ENCODE data around the gene MAF. TPM values are rescaled to one million over a fixed set of nuclear protein-coding genes. Genes with fewer than 3 reads are reported as not detected.

Gene MAF
- total RNA-seq, 2 donors from 2014 or later, result 5.4 to 16.7 TPM

DNA sequence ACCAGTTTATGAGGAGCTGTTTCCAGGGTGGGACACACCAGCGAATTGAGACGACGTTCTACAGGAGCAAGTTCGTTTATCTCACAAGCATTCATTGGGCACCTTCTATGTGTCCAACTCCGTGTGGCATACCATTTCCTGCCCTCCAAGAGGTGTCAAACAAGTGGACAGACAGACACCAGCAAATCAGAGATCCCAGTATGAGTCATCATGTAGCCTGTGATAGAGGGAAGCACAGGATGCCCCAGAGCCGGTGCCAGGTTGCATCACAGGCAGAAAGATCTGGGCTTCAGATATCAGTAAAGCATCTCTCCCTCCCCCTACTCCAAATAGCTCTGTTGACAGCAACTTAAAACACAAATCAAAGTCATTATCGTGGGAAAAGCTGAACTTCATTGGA, 31.8 kb upstream of the MAF start:
- Histone ChIP-seq H3K27ac (no peak overlapping the region), H3K4me1 (no peaks in the 10 kb centered on the region), H3K27me3 (no peaks in the 10 kb centered on the region), H3K4me3 (no peak overlapping the region), H3K9me3 (no peaks in the 10 kb centered on the region), H3K36me3 (no peaks in the 10 kb centered on the region)
- no peak for TF ChIP-seq CTCF (IDR thresholded peaks at IDR 0.05)
- no peak for DNase-seq (ENCODE audit: low spot score)

DNA sequence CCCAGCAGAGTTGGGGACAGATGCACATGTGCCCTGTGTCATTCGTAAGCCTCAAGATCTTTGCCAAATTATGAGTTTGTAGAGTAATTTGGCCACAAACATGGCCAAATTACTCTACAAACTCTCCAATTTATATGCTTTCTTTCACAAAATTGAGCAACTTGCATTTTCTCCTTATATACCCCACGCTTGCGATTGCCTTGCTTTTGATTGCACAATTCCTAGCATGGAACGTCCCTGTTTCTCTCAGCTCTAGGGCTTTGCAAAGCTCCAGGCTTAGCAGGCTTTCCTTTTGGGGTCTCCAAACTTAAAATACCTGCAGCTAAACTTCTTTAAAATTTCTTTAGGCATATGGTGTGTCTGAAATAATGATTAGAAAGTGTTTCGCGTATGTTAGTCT, 28.5 kb upstream of the MAF start:
- no peaks in the 10 kb centered on the region for H3K36me3 ChIP-seq
- H3K4me1 ChIP-seq, result no peaks in the 10 kb centered on the region
- no peak for DNase-seq (ENCODE audit: low spot score)
- no peak for TF ChIP-seq CTCF (IDR thresholded peaks at IDR 0.05)
- H3K27ac ChIP-seq, result no peak overlapping the region
- no peaks in the 10 kb centered on the region for H3K27me3 ChIP-seq
- no peak overlapping the region for H3K4me3 ChIP-seq
- no peaks in the 10 kb centered on the region for H3K9me3 ChIP-seq

DNA sequence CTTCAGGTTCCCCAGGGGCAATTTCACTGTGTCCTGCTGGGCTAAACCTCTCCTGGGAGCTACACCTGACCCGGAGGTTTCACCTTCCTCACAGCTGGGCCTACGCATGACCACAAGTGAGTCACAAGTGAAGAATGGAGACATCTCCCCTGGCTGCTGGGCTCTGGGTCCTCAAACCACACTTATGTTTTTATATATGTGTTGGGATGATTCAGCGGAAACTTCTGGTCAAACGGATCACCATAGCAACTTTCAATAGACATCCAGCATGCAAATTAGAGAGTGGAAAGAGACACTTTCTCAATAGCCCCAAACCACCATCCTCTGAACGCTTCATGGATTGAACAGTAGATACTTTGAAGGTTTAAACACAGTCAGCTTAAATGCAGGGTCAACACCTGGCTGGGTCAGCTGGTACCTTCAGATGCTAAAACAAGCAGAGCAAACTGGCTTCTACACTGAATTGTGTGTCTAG, 28.0 kb upstream of the MAF start:
- no peak for DNase-seq (ENCODE audit: low spot score)
- no peaks in the 10 kb centered on the region for H3K9me3 ChIP-seq
- TF ChIP-seq CTCF (IDR thresholded peaks at IDR 0.05), result no peak
- H3K27ac ChIP-seq, result no peak overlapping the region
- H3K27me3 ChIP-seq, result no peaks in the 10 kb centered on the region
- no peak overlapping the region for H3K4me3 ChIP-seq
- no peaks in the 10 kb centered on the region for H3K36me3 ChIP-seq
- H3K4me1 ChIP-seq, result no peaks in the 10 kb centered on the region

DNA sequence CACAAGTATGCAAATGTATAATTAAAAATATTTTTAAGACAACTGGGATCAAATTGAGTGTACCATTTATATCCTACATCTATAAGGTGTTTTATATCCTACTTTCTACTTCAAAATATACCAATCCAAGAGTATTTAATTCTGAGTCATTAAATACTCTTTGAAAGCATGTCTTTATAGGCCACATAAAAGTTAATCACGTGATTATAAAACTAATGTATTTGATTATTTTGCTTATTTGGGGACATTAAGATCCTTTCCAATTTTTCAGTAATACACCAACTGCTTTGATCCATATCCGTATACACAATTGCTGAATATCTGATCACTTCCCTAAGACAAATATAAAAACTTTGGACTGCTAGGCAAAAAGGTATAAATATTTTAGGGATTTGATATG, 26.6 kb upstream of the MAF start:
- Histone ChIP-seq H3K4me3 (no peak overlapping the region), H3K4me1 (no peaks in the 10 kb centered on the region), H3K27me3 (no peaks in the 10 kb centered on the region), H3K9me3 (no peaks in the 10 kb centered on the region), H3K36me3 (no peaks in the 10 kb centered on the region), H3K27ac (no peak overlapping the region)
- no peak for TF ChIP-seq CTCF (IDR thresholded peaks at IDR 0.05)
- DNase-seq (ENCODE audit: low spot score), result no peak

DNA sequence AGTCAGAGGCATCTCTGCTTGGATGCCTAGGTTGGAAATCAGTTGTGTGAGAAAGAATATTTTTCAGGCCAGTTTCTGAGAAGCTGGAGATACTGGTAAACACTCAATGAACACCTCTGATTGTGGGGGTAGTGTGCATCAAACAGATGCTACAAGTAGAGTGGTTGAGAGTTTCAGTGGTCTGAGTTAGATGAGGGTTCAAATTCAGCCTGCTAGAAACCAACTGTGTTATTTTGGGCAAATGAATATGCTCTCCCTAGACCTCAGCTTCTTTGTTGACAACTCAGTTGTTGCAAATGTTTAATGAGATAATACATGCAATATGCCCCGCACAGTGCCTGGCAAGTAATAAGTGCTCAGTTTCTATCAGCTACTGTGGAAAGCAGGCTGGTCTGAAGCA, 25.2 kb upstream of the MAF start:
- H3K27me3 ChIP-seq, result no peaks in the 10 kb centered on the region
- TF ChIP-seq CTCF (IDR thresholded peaks at IDR 0.05), result no peak
- no peaks in the 10 kb centered on the region for H3K9me3 ChIP-seq

GRCh38 chr16:79623824-79624223, 23.3 kb upstream of the MAF start:
- Histone ChIP-seq H3K4me3 (no peak overlapping the region), H3K27ac (no peak overlapping the region), H3K9me3 (no peaks in the 10 kb centered on the region), H3K4me1 (no peaks in the 10 kb centered on the region), H3K36me3 (no peaks in the 10 kb centered on the region), H3K27me3 (no peaks in the 10 kb centered on the region)
- no peak for DNase-seq (ENCODE audit: low spot score)
- no peak for TF ChIP-seq CTCF (IDR thresholded peaks at IDR 0.05)

More for the DNA sequence above, 25.2 kb upstream of the MAF start:
- H3K36me3 ChIP-seq, result no peaks in the 10 kb centered on the region
- H3K4me3 ChIP-seq, result no peak overlapping the region
- H3K27ac ChIP-seq, result no peak overlapping the region
- no peak for DNase-seq (ENCODE audit: low spot score)
- H3K4me1 ChIP-seq, result no peaks in the 10 kb centered on the region
